A549 (cell line): ENCODE results near the gene TRIM2. TPM values are rescaled to one million over a fixed set of nuclear protein-coding genes. Genes with fewer than 3 reads are reported as not detected.

Source experiments
- ATAC-seq, 2 experiments: fragments of 200-7000 bp in 1 of 2; fragments of >200 bp in 1 of 2; cut with Nextera tagmentation in 1 of 2; cut with Tn5 transposase in 1 of 2; 3 replicates each; pipeline versions ENCODE4 v1.8.0 to v1.9.1; 2018 to 2020; ENCODE audit warnings: mild to moderate bottlenecking in 1 of 2, moderate library complexity in 1 of 2
- CTCF ChIA-PET: fragments of 300-600 bp; sonication (Branson Sonifier 250); formaldehyde crosslinking; extraction: SDS; loops from one replicate; lab custom pipeline; 2021; ENCODE audit warnings: antibody characterized with exemption, inconsistent platforms; lab: Yijun Ruan, JAX
- POLR2A ChIA-PET: fragments of 350-600 bp; formaldehyde crosslinking; extraction: SDS; loops from one replicate; lab custom pipeline; 2021; ENCODE audit warnings: antibody characterized with exemption, inconsistent platforms; lab: Yijun Ruan, JAX
- DNase-seq, 2 experiments: peaks; one replicate each; pipeline versions ENCODE4 v3.0.0 to v3.0.0-alpha.2; 2011 to 2016; ENCODE audit warnings: low read depth in 1 of 2, low spot score in 1 of 2
- FAIRE-seq: peaks from 2 replicates; lab custom pipeline; 2011; peaks lifted over from hg19 to GRCh38; lab: Jason Lieb, UNC
- H3K27ac ChIP-seq, 2 experiments: fragments of >200 bp; sonication (Bioruptor Twin); formaldehyde crosslinking; 3 replicates each; pipeline ENCODE4 v1.5.1; 2016 to 2017
- H3K4me1 ChIP-seq: fragments of >200 bp; sonication (Bioruptor Twin); formaldehyde crosslinking; 3 replicates; pipeline ENCODE4 v1.6.1; 2016
- H3K4me2 ChIP-seq: fragments of >200 bp; sonication (Bioruptor Twin); formaldehyde crosslinking; 3 replicates; pipeline ENCODE4 v1.6.1; 2016
- H3K4me3 ChIP-seq: fragments of >200 bp; sonication (Bioruptor Twin); formaldehyde crosslinking; 3 replicates; pipeline ENCODE4 v1.5.1; 2016
- H3K9me3 ChIP-seq: fragments of >200 bp; sonication (Bioruptor Twin); formaldehyde crosslinking; 3 replicates; pipeline ENCODE4 v1.6.1; 2016
- BHLHE40 ChIP-seq: IDR thresholded peaks from 2 replicates; pipeline ENCODE4 v1.6.1; 2012; ENCODE audit warnings: low read depth, low read length, inconsistent platforms
- EHMT2 ChIP-seq: fragments of 200-600 bp; sonication (generic); IDR thresholded peaks from 2 replicates; pipeline ENCODE4 v1.6.1; 2016; ENCODE audit warnings: antibody characterized with exemption, low read depth, mild to moderate bottlenecking, moderate library complexity
- ESRRA ChIP-seq: fragments of 150-350 bp; IDR thresholded peaks from 2 replicates; pipeline ENCODE4 v1.6.1; 2014; ENCODE audit warnings: mild to moderate bottlenecking, low read length, borderline replicate concordance
- FOSB ChIP-seq: fragments of 250-450 bp; sonication (Bioruptor Pico); IDR thresholded peaks from 2 replicates; pipeline ENCODE4 v1.5.0; 2020; ENCODE audit warnings: mild to moderate bottlenecking, moderate library complexity
- FOSL2 ChIP-seq, 2 experiments: fragments of 450-650 bp in 1 of 2; fragments of >200 bp in 1 of 2; sonication (Bioruptor Twin) in 1 of 2; formaldehyde crosslinking; IDR thresholded peaks; 2 replicates each; pipeline versions ENCODE4 v1.5.0 to v1.6.1; 2016 to 2020; ENCODE audit warnings: mild to moderate bottlenecking in 1 of 2, moderate library complexity in 1 of 2
- GATA3 ChIP-seq: IDR thresholded peaks from 2 replicates; pipeline ENCODE4 v1.6.1; 2012; ENCODE audit warnings: borderline replicate concordance
- HDAC2 ChIP-seq: fragments of 200-600 bp; sonication (generic); IDR thresholded peaks from 2 replicates; pipeline ENCODE4 v1.6.1; 2016
- HOXA7 ChIP-seq: fragments of 250-450 bp; sonication (Bioruptor Pico); IDR thresholded peaks from 2 replicates; pipeline ENCODE4 v1.5.0; 2020; ENCODE audit warnings: mild to moderate bottlenecking, moderate library complexity
- JUNB ChIP-seq: fragments of >200 bp; sonication (Bioruptor Twin); formaldehyde crosslinking; IDR thresholded peaks from 2 replicates; pipeline ENCODE4 v1.6.1; 2016
- MAFK ChIP-seq: fragments of 450-650 bp; IDR thresholded peaks from 2 replicates; pipeline ENCODE4 v1.6.1; 2014; ENCODE audit not compliant: partially characterized antibody
- NFE2L2 ChIP-seq: fragments of 150-350 bp; conservative IDR thresholded peaks from 2 replicates; pipeline ENCODE4 v1.6.1; 2014; ENCODE audit warnings: low read length
- NPAS2 ChIP-seq: fragments of 250-450 bp; sonication (Bioruptor Pico); IDR thresholded peaks from 2 replicates; pipeline ENCODE4 v1.8.0; 2022; ENCODE audit warnings: mild to moderate bottlenecking, moderate library complexity, borderline replicate concordance
- POLR2A ChIP-seq: IDR thresholded peaks from 2 replicates; pipeline ENCODE4 v1.6.1; 2012; ENCODE audit warnings: mild to moderate bottlenecking, low read length
- RCOR1 ChIP-seq: fragments of 150-350 bp; IDR thresholded peaks from 2 replicates; pipeline ENCODE4 v1.6.1; 2014; ENCODE audit warnings: antibody characterized with exemption, low read length, low read depth
- TP53 ChIP-seq: fragments of 250-450 bp; sonication (Bioruptor Pico); IDR thresholded peaks from 2 replicates; pipeline ENCODE4 v1.5.0; 2021; ENCODE audit warnings: mild to moderate bottlenecking, moderate library complexity
- WGBS: methylation state at CpG from one replicate; pipeline ENCODE4 v1.1.6; 2017; ENCODE audit errors: missing lambda C conversion rate; 5-methylcytosine and 5-hydroxymethylcytosine counted together
- polyA plus RNA-seq, 4 experiments: library from polyadenylated mRNA; depleted of rRNA in 3 of 4; stranded (reverse); fragments of >200 nt; fragmentation: RNase III in 1 of 4; extraction: RNeasy Plus Mini Kit Qiagen cat#74134 plus additional on column Dnase treatment in 1 of 4; gene quantifications; 2 replicates in 3 of 4; 3 replicates in 1 of 4; pipeline ENCODE4 v1.2.3, GENCODE V29; 2011 to 2017

The TRIM2 gene
- polyA plus RNA-seq, 2 of the 4 experiments (the other 2 are of a cell fraction): 0.92 to 1.4 TPM

GRCh38 chr4:153260553-153261300 is 56.5 kb downstream of the TRIM2 start:
- ATAC-seq: no peak
- no peak for TF ChIP-seq BHLHE40
- TF ChIP-seq TP53 (CRISPR knock-in tag): no peak
- H3K4me3 ChIP-seq: no peak overlapping the region
- no peak overlapping the region for H3K27ac ChIP-seq
- POLR2A ChIA-PET: no interaction called here
- CTCF ChIA-PET: no interaction called here
- FAIRE-seq: no peak
- no peak overlapping the region for H3K4me2 ChIP-seq
- H3K4me1 ChIP-seq: peaks cover 8% of the 10 kb centered on the region; the same call in 1 of the 3 replicates
- WGBS: 35% methylated on average over 3 of the region's 3 CpGs
- no peaks in the 10 kb centered on the region for H3K9me3 ChIP-seq
- no peak for DNase-seq

- POLR2A ChIA-PET: no interaction called here
- FAIRE-seq: no peak
- H3K4me3 ChIP-seq: no peak overlapping the region
Observed at GRCh38 chr4:153261461-153261860, 57.2 kb downstream of the TRIM2 start.

GRCh38 chr4:153261914-153262313 is 57.7 kb downstream of the TRIM2 start:
- ATAC-seq (no peak), FAIRE-seq (no peak), DNase-seq (no peak)
- no peak for TF ChIP-seq JUNB
- TF ChIP-seq HDAC2: no peak
- TF ChIP-seq RCOR1: no peak
- TF ChIP-seq FOSB (CRISPR knock-in tag): no peak
- TF ChIP-seq NPAS2 (CRISPR knock-in tag): no peak
- Histone ChIP-seq H3K9me3 (no peaks in the 10 kb centered on the region), H3K4me3 (no peak overlapping the region), H3K27ac (no peak overlapping the region), H3K4me1 (peaks cover 8% of the 10 kb centered on the region; the same call in 1 of the 3 replicates), H3K4me2 (no peak overlapping the region)
- ChIA-PET POLR2A (no interaction called here), CTCF (no interaction called here)
- WGBS: 76% methylated on average over 2 of the region's 2 CpGs

More at GRCh38 chr4:153261461-153261860, 57.2 kb downstream of the TRIM2 start:
- Histone ChIP-seq H3K4me2 (no peak overlapping the region), H3K9me3 (no peaks in the 10 kb centered on the region), H3K27ac (no peak overlapping the region), H3K4me1 (peaks cover 8% of the 10 kb centered on the region; the same call in 1 of the 3 replicates)
- WGBS: 58% methylated on average over 2 of the region's 2 CpGs
- no peak for DNase-seq
- TF ChIP-seq ESRRA (no peak), EHMT2 (no peak), GATA3 (no peak), HOXA7 (CRISPR knock-in tag) (no peak), NFE2L2 (no peak)
- CTCF ChIA-PET: no interaction called here
- ATAC-seq: no peak

GRCh38 chr4:153265306-153266047 is 61.2 kb downstream of the TRIM2 start:
- no peak for FAIRE-seq
- Histone ChIP-seq H3K9me3 (no peaks in the 10 kb centered on the region), H3K4me2 (no peak overlapping the region), H3K27ac (no peak overlapping the region), H3K4me3 (no peak overlapping the region), H3K4me1 (no peaks in the 10 kb centered on the region)
- DNase-seq: no peak
- ATAC-seq: no peak
- ChIA-PET POLR2A (no interaction called here), CTCF (no interaction called here)
- 74% methylated on average over 9 of the region's 9 CpGs for WGBS
- peak; percentile 41 for TF ChIP-seq MAFK
- TF ChIP-seq FOSL2 (IDR thresholded peaks at IDR 0.05): no peak
- TF ChIP-seq FOSL2 (CRISPR knock-in tag; IDR thresholded peaks at IDR 0.05): no peak
- TF ChIP-seq, all 56 proteins: peak for 1

- CTCF ChIA-PET: no interaction called here
- Histone ChIP-seq H3K9me3 (no peaks in the 10 kb centered on the region), H3K4me1 (no peaks in the 10 kb centered on the region), H3K27ac (no peak overlapping the region), H3K4me2 (no peak overlapping the region), H3K4me3 (no peak overlapping the region)
- WGBS: 78% methylated on average over 3 of the region's 3 CpGs
- DNase-seq (no peak), ATAC-seq (no peak), FAIRE-seq (no peak)
- POLR2A ChIA-PET: no interaction called here
- no peak for TF ChIP-seq POLR2A
Observed at GRCh38 chr4:153266988-153267387, 62.7 kb downstream of the TRIM2 start.
